Measurements from ENCODE around the gene WIPF3. TPM values are rescaled to one million over a fixed set of nuclear protein-coding genes. Genes with fewer than 3 reads are reported as not detected.
"Not testable (repeated sequence)": the region's sequence is repeated elsewhere in the genome, so short reads cannot be mapped to it uniquely, and the experiment has no call there.

Gene WIPF3
- total RNA-seq, 1 donor, result under 0.01 TPM

DNA sequence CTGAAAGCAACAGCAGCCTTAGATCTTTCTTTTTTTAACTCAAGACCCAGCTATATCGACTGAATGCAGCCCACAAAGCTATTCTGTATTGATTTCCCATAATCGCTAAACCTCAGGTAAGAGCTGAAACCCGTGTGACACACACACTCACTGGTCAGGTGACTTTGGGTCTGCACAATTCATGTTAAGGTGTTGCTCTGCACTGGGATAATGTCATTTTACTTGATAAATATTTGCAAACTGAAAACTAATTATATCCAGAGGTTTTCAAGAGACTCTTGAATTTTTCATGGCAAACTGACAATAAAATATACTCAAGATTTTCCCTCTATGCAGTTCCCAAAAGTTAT, 150.2 kb downstream of the WIPF3 start:
- DNase-seq (ENCODE audit: low read depth), result no peak
- TF ChIP-seq, protein P1, sequence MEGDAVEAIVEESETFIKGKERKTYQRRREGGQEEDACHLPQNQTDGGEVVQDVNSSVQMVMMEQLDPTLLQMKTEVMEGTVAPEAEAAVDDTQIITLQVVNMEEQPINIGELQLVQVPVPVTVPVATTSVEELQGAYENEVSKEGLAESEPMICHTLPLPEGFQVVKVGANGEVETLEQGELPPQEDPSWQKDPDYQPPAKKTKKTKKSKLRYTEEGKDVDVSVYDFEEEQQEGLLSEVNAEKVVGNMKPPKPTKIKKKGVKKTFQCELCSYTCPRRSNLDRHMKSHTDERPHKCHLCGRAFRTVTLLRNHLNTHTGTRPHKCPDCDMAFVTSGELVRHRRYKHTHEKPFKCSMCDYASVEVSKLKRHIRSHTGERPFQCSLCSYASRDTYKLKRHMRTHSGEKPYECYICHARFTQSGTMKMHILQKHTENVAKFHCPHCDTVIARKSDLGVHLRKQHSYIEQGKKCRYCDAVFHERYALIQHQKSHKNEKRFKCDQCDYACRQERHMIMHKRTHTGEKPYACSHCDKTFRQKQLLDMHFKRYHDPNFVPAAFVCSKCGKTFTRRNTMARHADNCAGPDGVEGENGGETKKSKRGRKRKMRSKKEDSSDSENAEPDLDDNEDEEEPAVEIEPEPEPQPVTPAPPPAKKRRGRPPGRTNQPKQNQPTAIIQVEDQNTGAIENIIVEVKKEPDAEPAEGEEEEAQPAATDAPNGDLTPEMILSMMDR (IDR thresholded peaks at IDR 0.05; ENCODE audit: insufficient read depth, low read depth, low read length), result no peak
- no peak overlapping the region for H3K4me3 ChIP-seq (ENCODE audit: low read depth, low read length)

DNA sequence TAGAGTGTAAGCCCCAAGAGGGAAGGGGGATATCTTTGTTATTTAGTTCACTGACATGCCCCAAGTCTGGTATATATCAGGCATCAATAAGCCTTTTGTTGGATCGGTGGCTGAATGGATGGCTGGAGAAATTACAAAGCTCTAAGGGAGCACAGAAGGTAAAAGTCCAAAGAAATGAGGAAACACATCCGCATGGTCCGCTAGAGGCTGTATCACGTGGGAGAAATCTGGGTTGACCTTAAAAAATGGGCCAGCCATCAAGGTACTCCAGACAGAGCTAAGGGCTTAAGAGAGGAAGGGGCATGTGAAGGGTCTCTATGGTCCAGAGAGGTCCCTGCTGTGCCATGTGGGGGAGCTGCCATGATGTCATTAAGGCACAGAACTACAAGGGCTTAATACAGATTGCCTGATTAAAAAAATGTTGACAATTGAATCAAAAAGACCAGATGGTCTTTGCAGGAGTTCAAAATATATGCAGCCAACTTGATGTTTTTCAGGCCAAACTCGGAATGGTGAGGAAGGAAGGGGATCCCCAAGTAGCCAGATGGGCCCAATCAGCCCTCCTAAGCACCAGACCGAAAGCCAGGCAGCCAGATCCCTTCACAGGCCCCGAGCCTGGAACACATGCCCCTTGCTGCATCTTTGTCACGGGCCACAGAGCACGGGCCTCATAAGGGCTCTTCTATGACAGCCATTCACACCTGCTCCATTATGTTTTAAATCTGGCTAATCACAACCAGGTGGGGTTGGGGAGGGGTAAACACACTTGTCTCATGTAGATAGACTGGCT, 151.4 kb downstream of the WIPF3 start:
- TF ChIP-seq, protein P1 (IDR thresholded peaks at IDR 0.05; ENCODE audit: insufficient read depth, low read depth, low read length), result no peak
- H3K4me3 ChIP-seq (ENCODE audit: low read depth, low read length), result no peak overlapping the region
- DNase-seq (ENCODE audit: low read depth), result no peak

GRCh38 chr7:29958667-29959358, 152.5 kb downstream of the WIPF3 start:
- no peak overlapping the region for H3K4me3 ChIP-seq (ENCODE audit: low read depth, low read length)
- DNase-seq (ENCODE audit: low read depth), result no peak
- TF ChIP-seq, protein P1 (IDR thresholded peaks at IDR 0.05; ENCODE audit: insufficient read depth, low read depth, low read length), result no peak

GRCh38 chr7:29961611-29962010, 155.3 kb downstream of the WIPF3 start:
- not testable (repeated sequence) for H3K4me3 ChIP-seq (ENCODE audit: low read depth, low read length); DNase-seq (ENCODE audit: low read depth)

DNA sequence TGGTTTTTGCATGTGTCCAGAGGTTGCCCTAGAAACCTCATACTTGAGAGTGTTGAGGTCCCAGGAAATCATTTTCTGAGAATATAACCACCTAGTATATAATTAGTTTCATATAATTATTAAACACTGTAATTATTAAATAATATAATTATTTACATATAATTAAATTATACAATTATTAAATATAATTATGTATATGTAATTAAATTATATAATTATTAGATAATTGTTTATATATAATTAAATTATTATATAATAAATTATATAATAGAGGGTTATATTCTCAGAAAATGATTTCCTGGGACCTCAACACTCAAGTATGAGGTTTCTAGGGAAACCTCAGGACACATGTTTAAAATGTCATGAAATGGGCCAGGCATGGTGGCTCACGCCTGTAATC, 155.7 kb downstream of the WIPF3 start:
- DNase-seq (ENCODE audit: low read depth), result no peak
- H3K4me3 ChIP-seq (ENCODE audit: low read depth, low read length), result no peak overlapping the region
- TF ChIP-seq, protein P1 (IDR thresholded peaks at IDR 0.05; ENCODE audit: insufficient read depth, low read depth, low read length), result no peak

GRCh38 chr7:29965030-29965429, 158.7 kb downstream of the WIPF3 start:
- no peak overlapping the region for H3K4me3 ChIP-seq (ENCODE audit: low read depth, low read length)
- no peak for DNase-seq (ENCODE audit: low read depth)
- TF ChIP-seq, protein P1 (IDR thresholded peaks at IDR 0.05; ENCODE audit: insufficient read depth, low read depth, low read length), result no peak

Small RNAs within 50 kb of the gene (small RNA-seq; reads per million reads assigned to genes)
- gene RF01210, result not detected

Other genes with a start within 250 kb of the WIPF3 start
- 1.3 and 5.2 TPM in 2 replicates for gene PRR15, start 242.7 kb upstream of the WIPF3 start, total RNA-seq
- gene SCRN1, start 183.3 kb downstream of the WIPF3 start, total RNA-seq, result 74.4 and 113 TPM in 2 replicates
- 47.0 and 66.9 TPM in 2 replicates for gene FKBP14, start 220.2 kb downstream of the WIPF3 start, total RNA-seq
- gene PLEKHA8, start 221.9 kb downstream of the WIPF3 start, total RNA-seq, result 12.6 and 17.7 TPM in 2 replicates